ENCODE measurements around the gene PRKCE.
A peak's percentile ranks its signal among the peaks of the same experiment; 100 is the strongest.

Gene PRKCE

DNA sequence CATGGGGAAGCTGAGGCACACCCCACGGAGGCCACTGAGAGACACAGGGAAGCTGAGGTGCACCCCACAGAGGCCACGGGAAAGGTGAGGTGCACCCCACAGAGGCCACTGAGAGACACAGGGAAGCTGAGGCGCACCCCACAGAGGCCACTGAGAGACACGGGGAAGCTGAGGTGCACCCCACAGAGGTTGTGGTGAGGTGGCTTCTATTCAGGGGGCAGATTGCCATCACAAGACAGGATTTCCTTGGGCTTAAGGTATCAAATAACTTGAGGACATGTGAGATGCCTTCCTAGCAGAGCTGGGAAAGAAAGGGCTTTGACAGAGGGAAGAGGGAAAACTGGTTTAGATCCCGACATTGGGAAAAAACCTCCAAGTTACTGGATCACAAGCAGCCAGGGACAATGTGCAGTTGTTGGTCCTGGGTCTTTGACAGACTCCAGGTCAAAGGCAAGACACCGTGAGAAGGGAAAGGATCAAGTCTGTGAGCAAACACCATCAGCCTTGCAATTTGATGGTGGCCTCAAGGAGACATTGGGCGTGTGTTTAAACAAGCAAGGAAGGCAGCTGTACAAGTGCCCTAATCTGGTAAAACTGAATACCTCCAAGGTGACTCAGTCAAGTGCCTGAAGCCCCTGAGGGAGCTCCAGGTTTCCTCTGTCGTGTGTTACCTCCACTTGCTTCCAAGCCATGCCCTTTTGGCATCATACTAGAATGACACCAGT is 512.5 kb downstream of the PRKCE start:
- DNase-seq, result no peak

DNA sequence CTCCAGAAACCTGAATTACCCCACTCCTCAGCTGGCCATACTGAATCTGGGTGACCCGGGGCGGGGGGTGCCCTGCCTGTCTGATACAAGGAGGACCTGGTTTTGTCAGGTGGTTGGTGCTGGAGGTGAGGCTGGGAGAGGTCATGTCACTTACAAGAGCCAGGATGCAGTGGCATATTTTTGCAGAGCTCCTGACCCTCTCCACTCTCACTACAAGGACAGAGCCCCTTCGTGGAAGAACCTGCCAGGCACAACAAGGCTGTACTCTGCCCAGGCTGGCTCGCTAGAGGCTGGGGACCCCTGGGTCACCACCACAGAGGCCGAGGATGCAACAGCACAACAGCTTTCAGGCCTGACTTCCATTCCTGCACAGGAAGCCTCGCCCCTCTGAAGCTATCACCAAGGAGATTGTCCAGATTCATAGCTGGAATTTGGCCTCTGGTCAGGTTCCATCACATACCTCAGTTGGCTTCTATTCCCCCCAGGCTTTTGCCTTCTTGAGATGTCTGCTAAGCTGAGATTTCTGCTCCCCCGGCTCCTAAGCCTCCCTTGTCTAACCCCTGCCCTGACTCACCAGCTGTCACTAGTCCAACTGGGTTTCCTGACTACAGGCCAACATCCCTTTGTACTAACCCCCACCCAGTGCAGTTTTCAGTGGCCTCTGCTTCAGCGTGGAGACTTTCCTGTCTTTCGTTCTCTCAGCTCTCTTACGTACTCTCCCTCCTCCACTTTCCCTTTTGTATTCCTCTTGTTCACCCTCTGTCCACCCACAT is 513.2 kb downstream of the PRKCE start:
- no peak for DNase-seq

GRCh38 chr2:46165916-46166315 is 514.4 kb downstream of the PRKCE start:
- DNase-seq, result no peak

DNA sequence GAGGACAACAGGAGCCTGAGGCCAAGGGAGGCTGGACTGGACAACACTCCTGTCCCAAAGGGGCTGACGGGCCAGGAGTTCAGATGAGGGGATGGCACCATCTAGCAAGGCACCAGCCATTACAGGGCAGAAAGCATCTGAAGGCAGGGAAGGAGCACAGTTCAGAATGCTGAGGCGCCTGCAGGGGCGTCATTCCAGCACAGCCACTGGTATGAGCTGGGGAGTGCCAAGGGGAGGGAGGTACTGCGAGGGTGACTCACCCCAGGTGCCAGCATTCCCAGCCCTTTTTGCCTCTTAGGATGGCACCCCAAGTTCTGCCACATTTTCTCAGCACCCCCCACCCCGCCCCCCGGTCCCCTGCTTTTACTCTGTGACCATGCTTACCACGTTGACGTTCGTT is 515.9 kb downstream of the PRKCE start:
- no peak for DNase-seq

DNA sequence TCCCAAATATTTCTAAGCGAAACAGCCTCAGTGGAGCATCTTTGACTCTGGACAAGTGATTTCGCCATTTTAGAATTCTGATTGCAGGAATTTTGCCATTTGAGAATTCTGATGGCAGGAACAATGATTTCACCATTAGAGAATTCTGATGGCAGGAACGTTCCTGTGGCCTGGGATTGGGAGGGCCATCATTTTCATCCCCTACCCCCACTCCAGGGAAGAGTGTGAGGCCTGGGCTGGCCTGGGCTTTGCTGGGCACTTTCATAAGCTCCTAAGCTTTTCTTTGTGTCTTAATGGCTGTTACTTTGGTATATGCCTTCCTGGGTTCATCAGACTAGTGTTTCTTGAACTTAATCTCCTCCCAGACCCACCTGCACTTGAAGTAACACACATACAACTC is 516.4 kb downstream of the PRKCE start:
- no peak for DNase-seq

DNA sequence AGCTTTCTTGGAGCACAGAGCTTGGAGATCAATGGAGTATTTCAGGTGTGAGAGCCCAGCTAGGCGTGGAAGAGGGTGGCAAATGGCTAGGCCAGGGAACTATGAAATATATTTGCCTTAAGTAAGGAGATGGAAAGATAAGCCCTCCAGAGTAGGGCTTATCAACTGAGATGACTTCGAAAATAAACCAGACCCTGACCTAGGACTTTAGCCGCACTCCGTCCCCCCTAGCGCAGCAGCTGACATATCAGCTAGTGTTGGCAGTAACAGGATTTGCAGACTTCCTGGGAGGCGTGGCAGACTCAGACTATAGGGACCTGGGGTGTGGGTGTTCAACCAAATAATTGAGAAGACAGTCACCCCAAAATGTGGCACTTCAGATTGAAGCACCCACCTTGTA is 518.0 kb downstream of the PRKCE start:
- DNase-seq, result no peak

GRCh38 chr2:46170026-46170425 is 518.6 kb downstream of the PRKCE start:
- no peak for DNase-seq

- peak; percentile 65 for DNase-seq
These were observed 519.3 kb downstream of the PRKCE start for GRCh38 chr2:46170611-46171350.

DNA sequence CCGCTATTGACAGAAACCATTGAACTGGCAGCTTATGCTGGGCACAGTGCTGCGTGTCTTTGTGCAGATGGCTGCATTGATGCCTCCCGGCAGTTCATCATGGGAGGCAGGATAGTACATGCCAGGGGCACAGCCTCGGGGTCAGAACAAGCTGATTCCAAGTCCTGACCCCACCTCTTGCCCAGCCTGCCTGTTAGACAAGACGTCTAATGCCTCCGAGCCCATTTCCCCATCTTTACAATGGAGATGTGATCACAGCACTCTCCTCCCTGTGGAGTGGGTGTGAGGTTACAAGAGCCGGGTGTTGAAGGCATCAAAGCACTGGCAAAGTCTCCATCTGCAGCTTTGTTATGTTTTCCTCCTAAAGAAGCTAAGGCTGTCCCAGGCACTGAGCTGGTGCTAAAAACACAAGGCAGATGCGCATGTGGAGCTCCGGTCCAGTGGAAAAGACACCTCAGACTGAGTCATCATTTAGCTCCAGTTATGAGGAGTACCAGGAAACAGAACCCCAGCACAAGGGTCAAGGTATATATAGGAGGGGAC is 520.0 kb downstream of the PRKCE start:
- DNase-seq, result peak; percentile 78

GRCh38 chr2:46171996-46172546 is 520.6 kb downstream of the PRKCE start:
- peak; percentile 30 for DNase-seq

GRCh38 chr2:46173030-46173429 is 521.6 kb downstream of the PRKCE start:
- DNase-seq, result no peak

DNA sequence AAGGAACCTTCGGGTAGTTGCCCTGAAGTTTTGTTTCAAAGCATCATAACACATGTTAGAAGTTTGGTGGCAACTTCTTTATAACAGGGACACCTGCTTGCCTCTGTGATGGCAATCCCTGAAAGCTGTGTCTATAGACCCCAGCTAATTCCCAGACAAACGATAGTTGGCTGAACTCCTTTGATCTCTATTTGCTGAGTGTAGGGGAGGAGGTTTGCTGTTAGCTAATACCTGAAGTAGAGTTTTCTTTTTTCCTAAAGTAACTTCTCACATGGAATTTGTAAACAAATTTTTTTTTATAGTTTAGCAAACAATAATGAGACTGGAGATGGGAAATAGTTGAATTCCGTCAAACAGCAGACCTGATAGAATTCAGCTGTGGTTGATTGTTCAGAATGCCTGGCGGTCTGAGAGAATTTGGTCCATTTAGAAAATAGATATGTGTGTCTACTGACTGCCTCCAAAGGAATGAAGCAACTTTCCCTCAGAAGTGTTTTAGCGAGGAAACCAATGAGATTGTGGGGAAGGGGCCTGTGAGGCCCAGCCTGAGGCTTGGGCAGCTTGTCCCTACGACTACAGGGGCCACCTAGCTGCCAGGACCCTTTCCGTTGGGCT is 522.3 kb downstream of the PRKCE start:
- DNase-seq, result no peak

GRCh38 chr2:46174345-46175170 is 523.1 kb downstream of the PRKCE start:
- peak; percentile 22 for DNase-seq

- no peak for DNase-seq
These were observed 523.9 kb downstream of the PRKCE start for GRCh38 chr2:46175419-46175818.

GRCh38 chr2:46177461-46178089 is 526.1 kb downstream of the PRKCE start:
- DNase-seq, result no peak

DNA sequence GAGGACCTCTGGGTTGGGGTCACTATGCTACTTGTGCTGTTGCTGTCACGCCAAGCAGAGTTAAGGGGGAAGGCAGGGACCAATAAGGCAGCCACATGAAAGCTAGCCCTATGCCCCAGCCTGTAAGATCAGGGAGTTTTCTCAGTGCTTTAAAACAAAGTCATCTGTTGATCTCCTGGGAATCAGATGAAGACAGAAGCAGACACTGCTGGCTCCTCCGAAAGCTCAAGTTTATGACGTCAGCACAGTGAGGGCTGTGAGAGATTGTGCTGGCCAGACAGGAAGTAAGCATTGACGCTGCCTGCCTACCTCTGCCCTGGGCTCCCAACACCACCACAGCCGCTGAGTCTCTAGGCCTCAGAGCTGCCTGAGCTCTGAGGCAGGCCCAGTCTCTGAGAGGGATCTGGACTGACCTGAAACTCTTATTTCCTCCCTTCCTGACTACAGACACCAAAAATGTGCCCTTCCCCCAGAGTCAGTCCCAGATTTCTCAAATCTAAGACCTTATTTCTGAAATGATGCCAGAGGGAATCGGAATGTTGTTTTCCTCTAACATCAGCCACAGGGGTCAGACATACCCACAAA is 527.7 kb downstream of the PRKCE start:
- DNase-seq, result no peak

GRCh38 chr2:46180189-46180588 is 528.7 kb downstream of the PRKCE start:
- no peak for DNase-seq

DNA sequence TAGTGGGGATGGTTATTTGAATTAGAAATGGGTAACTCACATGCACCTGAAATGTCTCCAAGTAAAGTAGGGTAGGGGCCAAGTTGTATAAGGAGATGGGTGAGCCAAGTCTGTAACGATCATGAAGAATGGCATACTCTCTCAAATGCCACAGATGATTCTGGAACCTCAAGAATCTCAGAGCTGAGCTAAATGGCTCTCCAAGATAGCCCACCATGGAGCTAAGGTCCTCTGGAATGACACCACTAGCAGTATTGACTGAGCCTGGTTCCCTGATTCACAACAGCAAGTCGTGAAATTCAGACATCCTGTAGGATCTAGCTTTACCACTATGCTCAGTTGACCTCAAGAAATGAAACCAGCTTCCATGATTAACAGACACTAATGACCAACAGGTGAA is 529.8 kb downstream of the PRKCE start:
- no peak for DNase-seq

- peak; percentile 14 for DNase-seq
These were observed 530.5 kb downstream of the PRKCE start for GRCh38 chr2:46181789-46182530.

- DNase-seq, result no peak
These were observed 532.0 kb downstream of the PRKCE start for GRCh38 chr2:46183426-46183825.

Measured in NCI-H2171 treated with DMSO at 0.1 percent for 48 hours (cell line).